ENCODE measurements around the gene DPT.

- TF ChIP-seq CTCF (IDR thresholded peaks at IDR 0.05) (no peak), EP300 (IDR thresholded peaks at IDR 0.05) (no peak), POLR2A (IDR thresholded peaks at IDR 0.05) (no peak)
These were observed 2.3 kb downstream of the DPT start for GRCh38 chr1:168726719-168727118.
